ENCODE measurements around the gene EXTL1.
A peak's percentile ranks its signal among the peaks of the same experiment; 100 is the strongest.

Gene EXTL1

GRCh38 chr1:25996966-25997827, 24.4 kb upstream of the EXTL1 start:
- DNase-seq (ENCODE audit: low spot score): peak; percentile 35

- DNase-seq (ENCODE audit: low spot score): peak; percentile 99
Measured at GRCh38 chr1:25997828-25998761, 23.5 kb upstream of the EXTL1 start, which contains the start of gene PAFAH2. TSS of gene PAFAH2 (minus strand) at chr1:25998063. CDS start at chr1:25990816, 7,247 bp downstream.

- DNase-seq (ENCODE audit: low spot score): no peak
Measured at GRCh38 chr1:25999041-25999800, 22.4 kb upstream of the EXTL1 start.

GRCh38 chr1:26003262-26003661, 18.3 kb upstream of the EXTL1 start:
- no peak for DNase-seq (ENCODE audit: low spot score)

- DNase-seq (ENCODE audit: low spot score): no peak
Measured at GRCh38 chr1:26003756-26004155, 17.8 kb upstream of the EXTL1 start.

GRCh38 chr1:26005434-26006105, 16.0 kb upstream of the EXTL1 start:
- no peak for DNase-seq (ENCODE audit: low spot score)

GRCh38 chr1:26006710-26007109, 14.9 kb upstream of the EXTL1 start:
- DNase-seq (ENCODE audit: low spot score): no peak

GRCh38 chr1:26009796-26010447, 11.7 kb upstream of the EXTL1 start:
- no peak for DNase-seq (ENCODE audit: low spot score)

- DNase-seq (ENCODE audit: low spot score): no peak
Measured at GRCh38 chr1:26010825-26011224, 10.8 kb upstream of the EXTL1 start.

GRCh38 chr1:26012864-26013263, 8.7 kb upstream of the EXTL1 start:
- DNase-seq (ENCODE audit: low spot score): no peak

GRCh38 chr1:26014179-26014578, 7.4 kb upstream of the EXTL1 start:
- no peak for DNase-seq (ENCODE audit: low spot score)

- DNase-seq (ENCODE audit: low spot score): no peak
Measured at GRCh38 chr1:26015358-26015757, 6.2 kb upstream of the EXTL1 start.

- no peak for DNase-seq (ENCODE audit: low spot score)
Measured at GRCh38 chr1:26016258-26016952, 5.2 kb upstream of the EXTL1 start.

GRCh38 chr1:26016953-26017545, 4.5 kb upstream of the EXTL1 start:
- DNase-seq (ENCODE audit: low spot score): no peak

- DNase-seq (ENCODE audit: low spot score): no peak
Measured at GRCh38 chr1:26017606-26018005, 4.0 kb upstream of the EXTL1 start.

GRCh38 chr1:26019641-26020315, 1.8 kb upstream of the EXTL1 start:
- no peak for DNase-seq (ENCODE audit: low spot score)

- DNase-seq (ENCODE audit: low spot score): no peak
Measured at GRCh38 chr1:26020330-26020768, 1.2 kb upstream of the EXTL1 start.

- DNase-seq (ENCODE audit: low spot score): no peak
Measured at GRCh38 chr1:26020941-26021646, 481 bp upstream of the EXTL1 start.

GRCh38 chr1:26022404-26022779, 817 bp downstream of the EXTL1 start:
- DNase-seq (ENCODE audit: low spot score): no peak
